ENCODE measurements around the gene RYR2.
"Not testable (repeated sequence)": the region's sequence is repeated elsewhere in the genome, so short reads cannot be mapped to it uniquely, and the experiment has no call there.

Gene RYR2

DNA sequence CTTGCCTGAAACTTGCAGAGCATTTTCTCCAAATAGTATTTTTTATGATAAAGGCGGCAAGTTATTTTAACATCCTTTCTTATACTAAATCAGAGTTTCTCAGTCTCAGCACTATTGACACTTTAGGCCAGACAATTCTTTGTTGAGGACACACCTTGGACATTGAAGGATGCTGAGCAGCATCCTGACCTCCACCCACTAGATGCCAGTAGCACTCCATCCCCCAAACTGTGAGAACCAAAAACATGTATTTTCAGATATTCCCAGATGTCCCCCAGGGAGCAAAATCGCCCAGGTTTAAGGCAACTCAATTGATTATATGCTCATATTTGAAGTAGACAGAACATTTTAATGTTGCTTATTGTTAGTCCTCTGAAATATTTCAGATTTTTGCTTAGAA is 549.4 kb downstream of the RYR2 start:
- no peak for DNase-seq

DNA sequence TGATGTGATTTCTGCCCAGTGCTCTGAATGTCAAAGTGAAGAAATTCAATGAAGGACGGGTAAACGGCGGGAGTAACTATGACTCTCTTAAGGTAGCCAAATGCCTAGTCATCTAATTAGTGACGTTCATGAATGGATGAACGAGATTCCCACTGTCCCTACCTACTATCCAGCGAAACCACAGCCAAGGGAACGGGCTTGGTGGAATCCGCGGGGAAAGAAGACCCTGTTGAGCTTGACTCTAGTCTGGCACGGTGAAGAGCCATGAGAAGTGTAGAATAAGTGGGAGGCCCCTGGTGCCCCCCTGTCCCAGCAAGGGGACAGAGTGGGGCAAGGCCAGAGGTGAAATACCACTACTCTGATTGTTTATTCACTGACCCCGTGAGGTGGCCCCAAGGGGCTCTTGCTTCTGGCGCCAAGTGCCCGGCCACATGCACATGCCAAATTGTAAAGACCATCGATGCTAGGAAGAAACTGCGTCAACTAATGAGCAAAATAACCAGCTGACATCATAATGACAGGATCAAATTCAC is 561.1 kb downstream of the RYR2 start:
- DNase-seq, result not testable (repeated sequence)

GRCh38 chr1:237608433-237608832 is 566.4 kb downstream of the RYR2 start:
- no peak for DNase-seq

DNA sequence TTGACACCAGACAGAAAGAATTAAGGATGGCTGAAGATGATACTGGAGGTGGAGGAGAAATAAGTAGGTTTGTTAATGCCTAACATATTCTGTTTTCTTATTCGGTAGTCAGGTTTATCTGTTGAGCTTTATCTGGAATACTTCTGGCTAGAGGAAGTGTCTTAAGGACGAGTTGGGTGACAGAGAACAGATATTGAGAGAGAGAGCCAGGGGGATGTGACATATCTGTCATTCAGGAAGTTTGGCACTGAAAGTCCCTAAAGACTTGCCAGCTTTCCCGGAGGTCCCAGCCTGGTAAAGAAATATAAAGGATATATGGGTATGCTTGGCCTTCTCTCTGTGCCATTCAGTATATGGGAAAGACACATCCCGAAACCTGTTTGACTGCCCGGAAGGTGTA is 568.2 kb downstream of the RYR2 start:
- no peak for DNase-seq

DNA sequence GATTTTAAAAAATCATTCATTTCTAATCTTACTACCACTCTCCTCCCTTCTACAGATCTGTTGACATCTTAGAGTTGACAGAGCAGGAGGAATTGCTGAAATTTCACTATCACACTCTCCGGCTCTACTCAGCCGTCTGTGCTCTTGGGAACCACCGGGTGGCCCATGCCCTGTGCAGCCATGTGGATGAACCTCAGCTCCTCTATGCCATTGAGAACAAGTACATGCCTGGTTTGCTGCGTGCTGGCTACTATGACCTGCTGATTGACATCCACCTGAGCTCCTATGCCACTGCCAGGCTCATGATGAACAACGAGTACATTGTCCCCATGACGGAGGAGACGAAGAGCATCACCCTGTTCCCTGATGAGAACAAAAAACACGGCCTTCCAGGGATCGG is 572.0 kb downstream of the RYR2 start:
- DNase-seq, result no peak

GRCh38 chr1:237619553-237619952 is 577.6 kb downstream of the RYR2 start:
- DNase-seq, result no peak

- no peak for DNase-seq
Measured at GRCh38 chr1:237634922-237635321, 592.9 kb downstream of the RYR2 start.

DNA sequence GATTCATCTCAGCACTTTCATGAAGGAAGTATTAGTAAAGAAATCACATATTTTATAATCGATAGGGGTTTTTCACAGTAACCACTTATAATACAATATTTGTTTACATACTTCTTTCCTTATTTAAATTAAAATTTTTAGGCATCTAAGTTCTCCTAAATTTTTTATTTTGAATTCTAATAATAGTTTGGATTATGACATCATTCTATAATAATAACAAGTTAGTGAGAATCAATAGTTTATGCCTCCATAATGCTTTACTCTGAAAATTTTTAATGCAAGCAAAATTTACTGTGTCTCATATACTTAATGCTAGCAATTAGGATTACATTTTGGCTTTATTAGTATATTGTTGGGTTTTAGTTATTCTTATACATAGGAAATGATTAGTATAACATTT is 596.6 kb downstream of the RYR2 start:
- DNase-seq, result no peak

DNA sequence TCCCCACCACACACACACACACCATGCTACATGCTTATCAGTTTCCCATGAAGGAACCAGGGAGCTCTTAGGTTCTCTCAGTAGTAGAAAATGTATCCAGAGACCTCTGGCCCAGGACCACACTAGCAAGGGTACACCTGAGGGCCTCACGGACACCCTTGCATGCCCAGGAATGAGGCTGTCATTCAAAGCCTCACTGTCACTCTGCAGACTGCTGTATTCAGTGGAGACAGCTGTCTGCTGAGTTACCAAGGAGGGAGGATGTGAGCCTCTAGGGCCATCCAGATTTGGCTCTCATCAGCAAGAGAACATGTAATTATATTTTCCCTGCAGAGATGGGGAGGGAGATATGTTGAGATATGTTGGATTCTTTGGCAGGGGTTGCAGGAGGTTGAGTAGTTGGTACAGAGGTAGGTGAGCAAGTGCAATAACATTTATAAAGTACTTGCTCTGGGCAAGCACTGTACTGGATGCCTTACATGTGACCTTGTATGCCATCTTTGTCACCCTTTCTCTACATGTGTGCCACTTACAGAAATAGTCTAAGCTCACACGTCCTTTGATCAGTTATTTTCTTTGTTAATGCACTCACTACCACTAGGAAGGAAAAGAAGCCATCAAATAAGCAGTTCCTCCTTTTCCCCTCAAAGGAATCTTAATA is 598.2 kb downstream of the RYR2 start:
- no peak for DNase-seq

DNA sequence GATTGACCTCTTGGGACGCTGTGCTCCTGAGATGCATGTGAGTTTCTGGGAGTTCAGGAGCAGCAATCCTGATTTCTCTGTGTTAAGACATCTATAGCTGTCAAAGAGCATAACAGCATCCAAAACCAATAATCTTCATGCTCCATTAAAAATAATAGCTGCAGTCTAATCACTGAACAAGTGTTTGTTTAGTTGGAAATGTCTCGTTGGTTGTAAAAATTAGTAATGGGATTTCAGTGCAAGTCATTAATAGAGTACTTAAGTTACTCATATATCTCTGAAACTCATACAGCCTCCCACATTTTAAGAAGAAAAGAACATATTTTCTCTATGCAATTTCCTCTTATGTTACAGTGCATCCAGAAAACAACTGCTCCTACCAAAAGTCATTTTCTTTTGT is 599.0 kb downstream of the RYR2 start:
- DNase-seq, result no peak

DNA sequence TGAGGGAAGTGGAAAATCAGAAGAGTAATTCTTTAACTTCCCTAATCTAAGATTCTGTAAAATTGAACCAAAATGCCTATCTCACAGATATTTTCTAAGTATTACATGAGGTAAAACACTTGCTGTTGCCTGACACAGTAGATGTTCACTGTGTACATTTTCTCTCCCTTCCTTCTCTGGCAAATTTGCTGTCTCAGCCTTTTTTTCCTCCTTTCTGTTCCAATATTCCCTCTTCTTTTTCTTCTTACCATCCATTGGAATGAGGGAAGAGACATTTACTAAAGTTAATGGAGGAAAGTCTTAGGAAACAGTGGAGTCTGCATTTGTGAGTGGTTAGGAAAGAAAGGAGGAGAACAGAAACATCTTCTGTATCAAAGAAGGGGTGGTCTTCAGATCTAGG is 608.8 kb downstream of the RYR2 start:
- no peak for DNase-seq

DNA sequence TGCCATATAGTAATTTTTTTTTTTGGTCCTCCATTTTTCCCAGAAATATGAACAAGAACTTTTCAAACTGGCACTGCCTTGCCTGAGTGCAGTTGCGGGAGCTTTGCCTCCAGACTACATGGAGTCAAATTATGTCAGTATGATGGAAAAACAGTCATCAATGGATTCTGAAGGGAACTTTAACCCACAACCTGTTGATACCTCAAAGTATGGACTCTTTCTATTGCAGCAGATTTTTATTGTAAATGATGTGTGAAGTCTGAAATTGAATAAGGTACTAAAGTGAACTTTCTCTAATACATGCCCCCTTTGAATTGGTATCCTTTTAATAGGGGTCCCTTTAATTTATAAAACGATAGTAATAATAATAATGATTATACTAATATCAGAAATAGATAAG is 613.8 kb downstream of the RYR2 start:
- DNase-seq, result no peak

GRCh38 chr1:237664348-237664747 is 622.4 kb downstream of the RYR2 start:
- no peak for DNase-seq

DNA sequence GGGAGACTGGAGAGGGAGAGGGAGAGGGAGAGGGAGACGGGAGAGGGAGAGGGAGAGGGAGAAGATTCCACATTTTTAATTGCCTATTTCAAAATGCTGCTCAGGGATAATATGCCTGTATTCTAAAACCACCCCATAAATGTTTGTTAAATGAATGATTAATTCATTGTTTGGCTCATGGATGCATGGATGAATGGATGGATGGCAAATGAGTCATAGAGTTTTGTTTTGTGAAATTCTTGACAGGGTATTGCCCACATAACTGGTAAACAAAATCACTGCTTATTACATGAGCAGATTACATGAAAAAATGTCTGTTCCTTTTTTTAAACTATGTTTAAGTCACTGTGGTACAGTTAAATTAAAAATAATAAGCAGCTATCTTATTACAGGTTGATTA is 628.3 kb downstream of the RYR2 start:
- no peak for DNase-seq

GRCh38 chr1:237671262-237671661 is 629.3 kb downstream of the RYR2 start:
- no peak for DNase-seq

- no peak for DNase-seq
Measured at GRCh38 chr1:237671935-237672334, 630.0 kb downstream of the RYR2 start.

GRCh38 chr1:237672748-237673147 is 630.8 kb downstream of the RYR2 start:
- DNase-seq, result no peak

DNA sequence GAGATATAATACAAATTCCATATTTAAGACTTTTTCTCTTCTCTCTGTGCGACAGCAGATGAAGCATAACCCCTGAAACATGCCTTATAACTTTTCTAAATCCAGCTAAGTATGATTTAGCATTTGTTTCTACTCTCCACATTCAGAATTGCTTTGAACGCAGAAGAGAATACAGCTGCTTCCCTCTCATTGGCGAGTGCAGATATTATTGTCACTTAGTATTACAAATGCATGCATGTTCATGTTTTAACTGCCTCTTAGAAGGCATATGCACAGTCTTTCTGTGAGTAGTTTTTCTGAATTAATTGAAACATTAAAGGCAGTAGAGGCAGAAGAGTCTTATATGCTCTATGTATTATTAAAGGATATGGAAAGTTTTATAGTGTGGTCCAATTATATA is 631.6 kb downstream of the RYR2 start:
- DNase-seq, result no peak

- no peak for DNase-seq
Measured at GRCh38 chr1:237677979-237678378, 636.0 kb downstream of the RYR2 start.

DNA sequence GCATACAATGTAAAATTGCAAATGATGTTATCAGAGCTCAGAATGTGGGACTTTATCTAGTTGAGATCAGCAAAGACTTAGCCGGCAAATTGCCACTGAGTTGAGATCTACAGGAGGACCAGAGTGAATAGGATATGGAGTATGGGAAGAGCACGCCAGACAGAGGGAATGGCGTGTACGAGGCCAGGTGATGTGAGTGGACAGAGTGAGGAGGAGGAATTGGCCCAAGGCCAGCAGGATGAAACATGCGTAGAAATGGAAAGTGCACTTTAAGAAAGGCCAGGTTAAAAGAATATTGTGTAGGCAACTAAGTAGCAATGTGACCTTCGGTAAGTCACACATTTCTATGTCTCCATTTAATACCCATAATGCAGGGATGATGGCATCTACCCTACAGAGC is 637.7 kb downstream of the RYR2 start:
- no peak for DNase-seq

DNA sequence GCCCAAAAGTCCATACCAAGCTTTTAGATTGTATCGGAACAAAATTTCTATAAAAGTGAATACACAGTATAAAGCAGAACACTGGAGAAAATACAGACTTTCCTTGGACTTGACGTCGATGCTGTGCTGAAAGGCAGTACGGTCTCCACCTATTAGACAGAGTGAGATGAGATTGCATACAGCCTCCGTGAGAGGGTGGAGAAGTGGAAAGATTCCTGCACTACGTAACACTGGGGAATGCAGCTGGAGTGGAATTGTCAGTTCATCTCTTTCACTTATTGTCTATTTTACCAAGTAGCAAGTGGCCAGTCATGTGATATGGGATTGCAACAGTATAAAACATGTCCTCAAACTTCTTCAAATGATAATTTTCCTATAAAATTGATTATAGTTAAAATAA is 639.2 kb downstream of the RYR2 start:
- DNase-seq, result no peak

GRCh38 chr1:237684236-237684635 is 642.3 kb downstream of the RYR2 start:
- DNase-seq, result no peak

- DNase-seq, result no peak
Measured at GRCh38 chr1:237685551-237685950, 643.6 kb downstream of the RYR2 start.

DNA sequence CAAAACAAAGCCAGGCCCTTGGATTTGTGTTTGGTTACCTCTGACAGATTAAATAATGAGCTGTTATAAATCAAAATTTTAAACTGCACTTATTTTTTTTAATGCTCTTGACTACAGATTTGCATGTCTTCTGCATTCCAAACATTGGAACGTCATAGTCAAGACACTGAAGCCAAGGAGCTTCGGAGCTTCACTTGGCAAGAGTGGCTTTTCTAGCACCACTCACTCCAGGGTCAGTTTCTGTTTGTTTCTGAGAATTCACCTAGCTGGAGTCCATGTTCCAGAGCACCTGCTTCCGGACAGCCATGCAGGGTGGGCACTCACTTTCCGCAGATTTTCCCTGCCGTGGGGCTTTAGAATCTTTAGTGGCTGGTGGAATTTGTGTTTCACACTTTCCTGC is 645.8 kb downstream of the RYR2 start:
- no peak for DNase-seq

DNA sequence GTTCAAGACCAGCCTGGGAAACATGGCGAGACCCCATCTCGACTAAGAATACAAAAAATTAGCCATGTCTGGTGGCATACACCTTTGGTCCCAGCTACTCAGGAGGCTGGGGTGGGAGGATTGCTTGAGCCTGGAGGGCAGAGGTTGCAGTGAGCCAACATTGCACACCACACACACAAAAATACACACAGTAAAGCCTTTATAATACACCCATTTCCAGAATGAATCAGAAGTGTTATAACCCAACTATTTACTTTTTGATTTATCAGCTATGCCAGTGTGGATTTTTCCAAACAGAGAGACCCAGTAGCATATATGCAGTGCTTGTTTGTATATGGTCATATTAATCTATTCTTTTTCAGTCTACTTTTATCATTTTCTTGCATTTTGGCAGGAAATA is 648.7 kb downstream of the RYR2 start:
- no peak for DNase-seq

Data from activated CD4-positive, alpha-beta T cell treated with anti-CD3 and anti-CD28 coated beads for 4 hours (primary cell).